Liver (tissue), 9 donors: ENCODE measurements around the gene FBXO3. TPM values are rescaled to one million over a fixed set of nuclear protein-coding genes. Genes with fewer than 3 reads are reported as not detected.

Experiments
- DNase-seq: peaks from one replicate; pipeline ENCODE4 v3.0.0-alpha.2; 2017; ENCODE audit warnings: low spot score
- H3K27ac ChIP-seq, 2 donors: one replicate each; pipeline ENCODE4 v1.7.0; 2013; ENCODE audit warnings: inconsistent platforms in 2 of 2, low read length in 2 of 2, control low read depth in 1 of 2, low read depth in 1 of 2, mild to moderate bottlenecking in 1 of 2
- H3K27me3 ChIP-seq, 4 donors: one replicate each; pipeline versions ENCODE4 v1.6.1 to v1.7.0; 2013; ENCODE audit warnings: low read length in 3 of 4, inconsistent platforms in 1 of 4, mild to moderate bottlenecking in 1 of 4, moderate library complexity in 1 of 4; ENCODE audit not compliant: control insufficient read depth in 4 of 4, insufficient read depth in 4 of 4
- H3K36me3 ChIP-seq, 4 donors: one replicate each; pipeline versions ENCODE4 v1.6.1 to v1.7.0; 2013; ENCODE audit warnings: low read length in 3 of 4, mild to moderate bottlenecking in 3 of 4, low read depth in 1 of 4, moderate library complexity in 1 of 4; ENCODE audit not compliant: control insufficient read depth in 4 of 4, insufficient read depth in 3 of 4
- H3K4me1 ChIP-seq, 4 donors: one replicate each; pipeline versions ENCODE4 v1.6.1 to v1.7.0; 2013; ENCODE audit warnings: low read length in 3 of 4, mild to moderate bottlenecking in 3 of 4, moderate library complexity in 1 of 4; ENCODE audit not compliant: control insufficient read depth in 4 of 4, insufficient read depth in 4 of 4
- H3K4me3 ChIP-seq, 3 donors: one replicate each; pipeline versions ENCODE4 v1.6.1 to v1.7.0; 2013; ENCODE audit warnings: low read length in 3 of 3, control low read depth in 1 of 3, low read depth in 1 of 3, mild to moderate bottlenecking in 1 of 3
- H3K9ac ChIP-seq, 2 donors: one replicate each; pipeline ENCODE4 v1.7.0; 2013; ENCODE audit warnings: low read length in 2 of 2, mild to moderate bottlenecking in 2 of 2, moderate library complexity in 2 of 2, control low read depth in 1 of 2, low read depth in 1 of 2
- H3K9me3 ChIP-seq, 4 donors: one replicate each; pipeline versions ENCODE4 v1.6.1 to v1.7.0; 2013; ENCODE audit warnings: low read length in 3 of 4; ENCODE audit not compliant: control insufficient read depth in 4 of 4
- ATF3 ChIP-seq: IDR thresholded peaks from 2 replicates; pipeline ENCODE4 v1.6.1; 2016; ENCODE audit warnings: antibody characterized with exemption
- EGR1 ChIP-seq, 2 donors: IDR thresholded peaks; 2 replicates each; pipeline ENCODE4 v1.6.1; 2016 to 2018; ENCODE audit warnings: antibody characterized with exemption in 2 of 2, low read depth in 2 of 2
- FOXA1 ChIP-seq: IDR thresholded peaks from 2 replicates; pipeline ENCODE4 v1.6.1; 2016; ENCODE audit warnings: antibody characterized with exemption
- GABPA ChIP-seq, 2 donors: IDR thresholded peaks in 1 of 2; conservative IDR thresholded peaks in 1 of 2; 2 replicates each; pipeline ENCODE4 v1.6.1; 2016; ENCODE audit warnings: antibody characterized with exemption in 2 of 2, mild to moderate bottlenecking in 1 of 2, moderate library complexity in 1 of 2
- HNF4A ChIP-seq, 2 donors: conservative IDR thresholded peaks; 2 replicates each; pipeline ENCODE4 v1.6.1; 2016; ENCODE audit warnings: antibody characterized with exemption in 2 of 2, mild to moderate bottlenecking in 2 of 2
- HNF4G ChIP-seq: IDR thresholded peaks from 2 replicates; pipeline ENCODE4 v1.6.1; 2016; ENCODE audit warnings: antibody characterized with exemption
- NR2F2 ChIP-seq: IDR thresholded peaks from 2 replicates; pipeline ENCODE4 v1.6.1; 2016; ENCODE audit warnings: antibody characterized with exemption
- RAD21 ChIP-seq, 2 donors: IDR thresholded peaks; 2 replicates each; pipeline ENCODE4 v1.6.1; 2016; ENCODE audit warnings: antibody characterized with exemption in 2 of 2, mild to moderate bottlenecking in 2 of 2
- RXRA ChIP-seq, 2 donors: IDR thresholded peaks; 2 replicates each; pipeline ENCODE4 v1.6.1; 2017 to 2018; ENCODE audit warnings: antibody characterized with exemption in 2 of 2, mild to moderate bottlenecking in 1 of 2
- TAF1 ChIP-seq: conservative IDR thresholded peaks from 2 replicates; pipeline ENCODE4 v1.6.1; 2016; ENCODE audit warnings: antibody characterized with exemption, mild to moderate bottlenecking
- YY1 ChIP-seq: IDR thresholded peaks from 2 replicates; pipeline ENCODE4 v1.6.1; 2016; ENCODE audit warnings: antibody characterized with exemption, mild to moderate bottlenecking
- WGBS: extraction: QIAGEN DNeasy Blood & Tissue Kit; methylation state at CpG from one replicate; pipeline ENCODE4 v1.1.7; 2013; 5-methylcytosine and 5-hydroxymethylcytosine counted together
- polyA plus RNA-seq, 2 donors: library from polyadenylated mRNA; stranded (reverse) in 1 of 2; unstranded in 1 of 2; fragments of 200-250 nt in 1 of 2; fragments of >200 nt in 1 of 2; fragmentation: Nextera tagmentation in 1 of 2; extraction: Ambion mirVana in 1 of 2; gene quantifications; one replicate each; pipeline versions ENCODE4 v1.2.1 to v1.2.3, GENCODE V29; 2013 to 2015
- total RNA-seq, 2 donors: library from RNA; depleted of rRNA; stranded (reverse); fragments of >200 nt; gene quantifications; one replicate each; pipeline ENCODE4 v1.2.3, GENCODE V29; 2014
- TF ChIP-seq, protein P1 (sequence below): IDR thresholded peaks from 2 replicates; pipeline ENCODE4 v1.6.1; 2016; ENCODE audit warnings: antibody characterized with exemption, mild to moderate bottlenecking
- TF ChIP-seq, protein P2 (sequence below): fragments of 150-350 bp; IDR thresholded peaks from 2 replicates; pipeline ENCODE4 v1.5.1; 2017; ENCODE audit warnings: improper control_type of control experiment, low read depth, low read length; ENCODE audit not compliant: missing input control
- TF ChIP-seq, protein P3 (sequence below): IDR thresholded peaks from 2 replicates; pipeline ENCODE4 v1.6.1; 2016; ENCODE audit warnings: antibody characterized with exemption
- donor health status: healthy.
- donor health status: healthy.
- donor health status: healthy.
- donor health status: healthy.
- donor health status: healthy.

The FBXO3 gene
- total and polyA plus RNA-seq, 4 donors: 12.2 to 36.4 (median 18.8) TPM

DNA sequence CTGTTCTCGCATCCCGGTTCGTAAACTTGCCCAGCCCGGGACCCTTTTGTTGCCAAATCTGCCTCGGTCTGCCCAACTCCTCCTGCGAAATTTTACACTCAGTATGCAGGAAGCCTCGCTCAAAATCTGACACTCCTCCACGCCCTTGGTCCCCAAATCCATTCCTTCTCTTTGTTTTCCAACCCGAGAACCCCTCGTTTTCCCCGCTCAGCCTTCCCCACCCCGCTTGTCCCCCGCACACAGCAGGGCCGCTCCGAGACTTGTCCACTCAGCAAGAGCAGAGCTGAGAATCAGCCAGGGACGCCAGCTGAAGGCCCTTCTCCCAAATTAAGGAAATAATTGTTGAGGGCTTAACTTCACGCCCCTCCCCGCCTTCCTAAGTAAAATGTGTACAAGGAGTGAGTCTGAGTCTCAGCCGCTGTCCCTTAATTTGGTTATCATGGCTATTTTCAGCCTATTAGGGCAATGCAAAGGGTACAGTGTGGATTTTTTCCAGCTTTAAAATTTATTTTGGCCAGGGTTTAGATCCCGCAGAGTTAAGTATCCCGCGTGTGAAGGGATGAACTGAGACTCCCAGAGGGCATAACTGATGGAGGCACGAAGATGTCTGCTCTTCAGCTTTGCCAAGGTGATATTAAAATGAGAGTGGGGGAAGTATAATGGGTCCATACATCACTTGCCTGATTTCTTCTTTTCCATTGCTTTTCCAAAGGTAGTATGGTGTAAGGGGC is 581 bp upstream of the FBXO3 start:
- Histone ChIP-seq H3K4me1 (peaks cover 8 to 41% (median 30%) of the 10 kb centered on the region in 4 donors), H3K4me3 (peak overlapping the region; percentile 69 to 93 (median 79)), H3K27me3 (no peaks in the 10 kb centered on the region), H3K27ac (peak overlapping the region; percentile 55 to 72), H3K36me3 (no peaks in the 10 kb centered on the region), H3K9me3 (no peaks in the 10 kb centered on the region), H3K9ac (peak overlapping the region; percentile 59 to 79)
- TF ChIP-seq RXRA (IDR thresholded peaks at IDR 0.05) (no peak), HNF4A (conservative IDR thresholded peaks at IDR 0.05) (no peak), FOXA1 (no peak), ATF3 (no peak), NR2F2 (no peak), EGR1 (IDR thresholded peaks at IDR 0.05; ENCODE audit: low read depth in 2 of 2) (no peak), RAD21 (IDR thresholded peaks at IDR 0.05) (no peak), GABPA (IDR thresholded peaks at IDR 0.05 in 1 of 2, conservative IDR thresholded peaks at IDR 0.05 in 1 of 2) (no peak), YY1 (no peak), TAF1 (no peak), HNF4G (no peak)
- TF ChIP-seq, protein P1, sequence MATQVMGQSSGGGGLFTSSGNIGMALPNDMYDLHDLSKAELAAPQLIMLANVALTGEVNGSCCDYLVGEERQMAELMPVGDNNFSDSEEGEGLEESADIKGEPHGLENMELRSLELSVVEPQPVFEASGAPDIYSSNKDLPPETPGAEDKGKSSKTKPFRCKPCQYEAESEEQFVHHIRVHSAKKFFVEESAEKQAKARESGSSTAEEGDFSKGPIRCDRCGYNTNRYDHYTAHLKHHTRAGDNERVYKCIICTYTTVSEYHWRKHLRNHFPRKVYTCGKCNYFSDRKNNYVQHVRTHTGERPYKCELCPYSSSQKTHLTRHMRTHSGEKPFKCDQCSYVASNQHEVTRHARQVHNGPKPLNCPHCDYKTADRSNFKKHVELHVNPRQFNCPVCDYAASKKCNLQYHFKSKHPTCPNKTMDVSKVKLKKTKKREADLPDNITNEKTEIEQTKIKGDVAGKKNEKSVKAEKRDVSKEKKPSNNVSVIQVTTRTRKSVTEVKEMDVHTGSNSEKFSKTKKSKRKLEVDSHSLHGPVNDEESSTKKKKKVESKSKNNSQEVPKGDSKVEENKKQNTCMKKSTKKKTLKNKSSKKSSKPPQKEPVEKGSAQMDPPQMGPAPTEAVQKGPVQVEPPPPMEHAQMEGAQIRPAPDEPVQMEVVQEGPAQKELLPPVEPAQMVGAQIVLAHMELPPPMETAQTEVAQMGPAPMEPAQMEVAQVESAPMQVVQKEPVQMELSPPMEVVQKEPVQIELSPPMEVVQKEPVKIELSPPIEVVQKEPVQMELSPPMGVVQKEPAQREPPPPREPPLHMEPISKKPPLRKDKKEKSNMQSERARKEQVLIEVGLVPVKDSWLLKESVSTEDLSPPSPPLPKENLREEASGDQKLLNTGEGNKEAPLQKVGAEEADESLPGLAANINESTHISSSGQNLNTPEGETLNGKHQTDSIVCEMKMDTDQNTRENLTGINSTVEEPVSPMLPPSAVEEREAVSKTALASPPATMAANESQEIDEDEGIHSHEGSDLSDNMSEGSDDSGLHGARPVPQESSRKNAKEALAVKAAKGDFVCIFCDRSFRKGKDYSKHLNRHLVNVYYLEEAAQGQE: no peak
- TF ChIP-seq, protein P2, sequence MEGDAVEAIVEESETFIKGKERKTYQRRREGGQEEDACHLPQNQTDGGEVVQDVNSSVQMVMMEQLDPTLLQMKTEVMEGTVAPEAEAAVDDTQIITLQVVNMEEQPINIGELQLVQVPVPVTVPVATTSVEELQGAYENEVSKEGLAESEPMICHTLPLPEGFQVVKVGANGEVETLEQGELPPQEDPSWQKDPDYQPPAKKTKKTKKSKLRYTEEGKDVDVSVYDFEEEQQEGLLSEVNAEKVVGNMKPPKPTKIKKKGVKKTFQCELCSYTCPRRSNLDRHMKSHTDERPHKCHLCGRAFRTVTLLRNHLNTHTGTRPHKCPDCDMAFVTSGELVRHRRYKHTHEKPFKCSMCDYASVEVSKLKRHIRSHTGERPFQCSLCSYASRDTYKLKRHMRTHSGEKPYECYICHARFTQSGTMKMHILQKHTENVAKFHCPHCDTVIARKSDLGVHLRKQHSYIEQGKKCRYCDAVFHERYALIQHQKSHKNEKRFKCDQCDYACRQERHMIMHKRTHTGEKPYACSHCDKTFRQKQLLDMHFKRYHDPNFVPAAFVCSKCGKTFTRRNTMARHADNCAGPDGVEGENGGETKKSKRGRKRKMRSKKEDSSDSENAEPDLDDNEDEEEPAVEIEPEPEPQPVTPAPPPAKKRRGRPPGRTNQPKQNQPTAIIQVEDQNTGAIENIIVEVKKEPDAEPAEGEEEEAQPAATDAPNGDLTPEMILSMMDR: no peak
- TF ChIP-seq, protein P3, sequence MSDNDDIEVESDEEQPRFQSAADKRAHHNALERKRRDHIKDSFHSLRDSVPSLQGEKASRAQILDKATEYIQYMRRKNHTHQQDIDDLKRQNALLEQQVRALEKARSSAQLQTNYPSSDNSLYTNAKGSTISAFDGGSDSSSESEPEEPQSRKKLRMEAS: no peak
- WGBS: 8% methylated on average over 23 of the region's 23 CpGs
- DNase-seq: no peak

DNA sequence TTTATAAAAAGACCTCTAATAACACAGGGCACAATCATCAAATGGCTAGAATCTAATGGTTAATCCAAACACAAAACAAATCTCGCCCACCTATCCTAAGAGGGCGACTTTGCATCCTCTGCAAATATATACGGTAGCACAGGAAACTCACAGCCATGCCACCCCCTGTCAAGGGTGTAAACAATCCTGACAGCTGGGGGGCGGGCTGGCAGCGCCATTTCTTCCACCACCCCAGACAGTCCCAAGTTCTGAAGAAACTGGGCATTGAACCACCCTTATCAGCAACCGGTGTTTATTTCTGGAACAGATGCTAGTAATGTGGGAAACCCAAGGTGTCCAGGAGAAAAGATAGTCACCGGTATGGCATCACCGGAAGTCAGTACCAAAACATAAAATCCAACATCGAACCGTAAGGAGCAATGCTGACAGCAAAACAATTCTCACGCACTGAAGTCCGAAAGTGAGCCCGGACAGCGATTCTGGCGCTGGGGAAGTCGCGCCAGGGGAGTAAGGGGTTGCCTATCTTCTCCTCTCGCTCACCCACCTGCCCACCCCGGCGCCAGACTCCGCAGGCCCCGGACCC is 825 bp downstream of the FBXO3 start:
- Histone ChIP-seq H3K4me1 (peaks cover 8 to 45% (median 33%) of the 10 kb centered on the region in 4 donors), H3K4me3 (peak overlapping the region; percentile 79 to 94 (median 88)), H3K27ac (peak overlapping the region; percentile 67 to 81), H3K27me3 (no peaks in the 10 kb centered on the region), H3K36me3 (peaks cover 0 to 3% (median 1%) of the 10 kb centered on the region in 4 donors), H3K9ac (peak overlapping the region; percentile 67 to 74), H3K9me3 (no peaks in the 10 kb centered on the region)
- TF ChIP-seq FOXA1: no peak
- peak; percentile 19 for TF ChIP-seq ATF3
- peak; percentile 44 for DNase-seq
- WGBS: 5% methylated on average over 22 of the region's 22 CpGs
